Ovary (tissue), 3 donors: ENCODE measurements around the gene HSPA9.

ENCODE experiments used
- CTCF ChIP-seq, 3 donors: fragments of 450-650 bp in 2 of 3; fragments of 200-600 bp in 1 of 3; IDR thresholded peaks; one replicate each; pipeline versions ENCODE4 v1.5.1 to v1.8.0; 2016 to 2022; ENCODE audit warnings: antibody characterized with exemption in 3 of 3, mild to moderate bottlenecking in 1 of 3
- EP300 ChIP-seq: sonication (generic); formaldehyde crosslinking; IDR thresholded peaks from one replicate; pipeline ENCODE4 v1.6.1; 2017; ENCODE audit warnings: antibody characterized with exemption
- POLR2A ChIP-seq: fragments of 450-650 bp; IDR thresholded peaks from one replicate; pipeline ENCODE4 v1.6.1; 2017; ENCODE audit warnings: antibody characterized with exemption, mild to moderate bottlenecking, moderate library complexity
- donor health status: DM: no; HTN: no; CAD: no.

DNA sequence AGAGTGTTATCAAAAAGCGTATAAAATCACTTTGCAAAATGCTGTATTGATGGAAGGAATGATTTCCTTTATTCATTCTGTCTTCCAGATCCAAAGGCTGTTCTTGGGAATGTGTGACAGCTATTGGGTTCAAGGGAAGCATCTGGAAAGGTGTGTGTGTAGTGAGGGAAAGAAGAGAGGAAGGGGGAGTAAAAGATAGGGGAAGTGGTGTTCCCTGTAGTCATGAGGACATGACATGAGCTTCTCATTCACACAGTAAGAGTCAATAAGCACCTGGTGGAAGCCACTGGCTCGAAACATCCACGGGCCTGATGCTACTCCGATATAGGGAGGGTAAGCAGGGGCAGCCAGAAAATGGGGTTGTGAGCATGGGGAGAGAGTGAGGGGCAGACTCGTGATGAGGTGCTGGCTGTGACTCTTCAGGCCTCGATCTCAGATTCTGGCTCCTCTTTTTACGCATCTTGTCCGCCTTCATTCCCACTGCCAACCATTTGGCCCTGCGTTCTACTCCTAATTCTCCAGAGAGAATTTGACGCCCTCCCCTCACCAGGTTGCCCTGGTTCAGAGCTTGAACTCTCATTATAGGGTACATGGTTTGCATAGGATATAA, 29.1 kb upstream of the HSPA9 start:
- TF ChIP-seq CTCF (IDR thresholded peaks at IDR 0.05): no peak
- TF ChIP-seq POLR2A: no peak
- TF ChIP-seq EP300: no peak
